Pancreas (tissue), 10 donors: ENCODE results near the gene ST7. TPM values are rescaled to one million over a fixed set of nuclear protein-coding genes. Genes with fewer than 3 reads are reported as not detected.
A peak's percentile ranks its signal among the peaks of the same experiment; 100 is the strongest.

Experiments
- ATAC-seq, 4 donors: fragments of 200-7000 bp; cut with Tn5 transposase; one replicate each; pipeline versions ENCODE4 v1.8.0 to v1.9.1; 2020; ENCODE audit warnings: mild to moderate bottlenecking in 4 of 4, moderate library complexity in 4 of 4
- DNase-seq, 6 donors: peaks; one replicate each; pipeline ENCODE4 v3.0.0-alpha.2; 2020
- FAIRE-seq: peaks from 2 replicates; lab custom pipeline; 2012; peaks lifted over from hg19 to GRCh38; lab: Jason Lieb, UNC
- H3K27ac ChIP-seq, 4 donors: fragments of 200-600 bp; sonication (generic); 1 replicate in 3 of 4; 2 replicates in 1 of 4; pipeline versions ENCODE4 v1.5.0 to v1.8.0; 2020
- H3K27me3 ChIP-seq, 4 donors: fragments of 200-600 bp; one replicate each; pipeline ENCODE4 v1.8.0; 2021
- H3K36me3 ChIP-seq, 3 donors: fragments of 200-600 bp; sonication (generic) in 1 of 3; one replicate each; pipeline versions ENCODE4 v1.5.0 to v1.8.0; 2020 to 2021
- H3K4me1 ChIP-seq, 3 donors: fragments of 200-600 bp; one replicate each; pipeline ENCODE4 v1.8.0; 2021
- H3K4me3 ChIP-seq, 4 donors: fragments of 200-600 bp; sonication (generic) in 2 of 4; one replicate each; pipeline versions ENCODE4 v1.5.0 to v1.8.0; 2020 to 2021
- H3K9me3 ChIP-seq, 4 donors: fragments of 200-600 bp; one replicate each; pipeline ENCODE4 v1.8.0; 2021
- WGBS, 2 donors: extraction: QIAGEN DNeasy Blood & Tissue Kit; methylation state at CpG; one replicate each; pipeline ENCODE4 v1.1.7; 2013; 5-methylcytosine and 5-hydroxymethylcytosine counted together
- intact Hi-C, 3 donors: fragments of 100-400 bp; cut with DNase I; formaldehyde crosslinking; loops; one replicate each; pipeline versions ENCODE4 v1.11.1 to v1.14.2; 2022
- polyA plus RNA-seq, 2 donors: library from polyadenylated mRNA; stranded (reverse); fragments of 200-250 nt; gene quantifications; one replicate each; pipeline ENCODE4 v1.2.3, GENCODE V29; 2013
- total RNA-seq, 6 donors: library from RNA; stranded (reverse); fragmentation: NEBNext Ultra II Directional in 4 of 6; extraction: Animal tissue kit (Norgen Biotek cat#: 25700) in 4 of 6; gene quantifications; one replicate each; pipeline versions ENCODE4 v1.2.1 to v1.2.4, GENCODE V29; 2021 to 2023
- TF ChIP-seq, protein P1 (sequence below), 4 donors: fragments of 200-600 bp; sonication (generic) in 3 of 4; IDR thresholded peaks; one replicate each; pipeline versions ENCODE4 v1.5.0 to v1.8.0; 2021; ENCODE audit warnings: antibody characterized with exemption in 4 of 4
- donor health status: healthy with polysubstance abuse.
- donor health status: DM: no; HTN: no; CAD: no; lungs with moderate emphysema.
- donor health status: DM: no; HTN: no; CAD: no.
- donor health status: control.
- donor health status: control.
- donor health status: Bipolar disorder and iron deficiency.
- donor health status: DM: yes; HTN: yes; CAD: no.
- donor health status: DM: no; HTN: no; CAD: no.
- donor health status: DM: no; HTN: no; CAD: no.
- donor health status: DM: yes; HTN: yes; CAD: no.

The ST7 gene
- total and polyA plus RNA-seq, 8 donors, result 8.2 to 20.2 (median 17.1) TPM

DNA sequence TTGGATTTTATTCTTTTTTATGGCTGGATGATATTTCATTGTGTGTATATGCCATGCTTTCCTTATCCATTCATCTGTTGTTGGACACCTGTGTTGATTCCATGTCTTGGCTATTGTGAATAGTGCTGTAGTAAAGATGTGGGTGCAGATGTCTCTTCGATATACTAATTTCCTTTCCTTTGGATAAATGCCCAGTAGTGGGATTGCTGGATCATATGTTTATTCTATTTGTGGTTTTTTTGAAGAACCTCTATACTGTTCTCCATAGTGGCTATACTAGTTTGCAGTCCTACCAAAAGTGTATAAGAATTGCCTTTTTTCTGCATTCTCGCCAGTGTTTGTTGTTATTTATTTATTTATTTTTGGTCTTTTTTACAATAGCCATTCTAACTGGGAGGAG is 209.8 kb downstream of the ST7 start:
- no peaks in the 10 kb centered on the region for H3K27me3 ChIP-seq
- DNase-seq, result no peak
- H3K9me3 ChIP-seq, result no peaks in the 10 kb centered on the region
- H3K4me3 ChIP-seq, result no peak overlapping the region
- intact Hi-C loops, result no loop called here
- H3K27ac ChIP-seq, result no peak overlapping the region
- no peak for ATAC-seq
- 94 to 99% methylated on average over 2 of the region's 2 CpGs for WGBS, 2 donors
- peaks cover 0 to 13% (median 4%) of the 10 kb centered on the region in 3 donors for H3K4me1 ChIP-seq
- no peaks in the 10 kb centered on the region for H3K36me3 ChIP-seq
- FAIRE-seq, result no peak
- TF ChIP-seq, protein P1, sequence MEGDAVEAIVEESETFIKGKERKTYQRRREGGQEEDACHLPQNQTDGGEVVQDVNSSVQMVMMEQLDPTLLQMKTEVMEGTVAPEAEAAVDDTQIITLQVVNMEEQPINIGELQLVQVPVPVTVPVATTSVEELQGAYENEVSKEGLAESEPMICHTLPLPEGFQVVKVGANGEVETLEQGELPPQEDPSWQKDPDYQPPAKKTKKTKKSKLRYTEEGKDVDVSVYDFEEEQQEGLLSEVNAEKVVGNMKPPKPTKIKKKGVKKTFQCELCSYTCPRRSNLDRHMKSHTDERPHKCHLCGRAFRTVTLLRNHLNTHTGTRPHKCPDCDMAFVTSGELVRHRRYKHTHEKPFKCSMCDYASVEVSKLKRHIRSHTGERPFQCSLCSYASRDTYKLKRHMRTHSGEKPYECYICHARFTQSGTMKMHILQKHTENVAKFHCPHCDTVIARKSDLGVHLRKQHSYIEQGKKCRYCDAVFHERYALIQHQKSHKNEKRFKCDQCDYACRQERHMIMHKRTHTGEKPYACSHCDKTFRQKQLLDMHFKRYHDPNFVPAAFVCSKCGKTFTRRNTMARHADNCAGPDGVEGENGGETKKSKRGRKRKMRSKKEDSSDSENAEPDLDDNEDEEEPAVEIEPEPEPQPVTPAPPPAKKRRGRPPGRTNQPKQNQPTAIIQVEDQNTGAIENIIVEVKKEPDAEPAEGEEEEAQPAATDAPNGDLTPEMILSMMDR (IDR thresholded peaks at IDR 0.05), result no peak

DNA sequence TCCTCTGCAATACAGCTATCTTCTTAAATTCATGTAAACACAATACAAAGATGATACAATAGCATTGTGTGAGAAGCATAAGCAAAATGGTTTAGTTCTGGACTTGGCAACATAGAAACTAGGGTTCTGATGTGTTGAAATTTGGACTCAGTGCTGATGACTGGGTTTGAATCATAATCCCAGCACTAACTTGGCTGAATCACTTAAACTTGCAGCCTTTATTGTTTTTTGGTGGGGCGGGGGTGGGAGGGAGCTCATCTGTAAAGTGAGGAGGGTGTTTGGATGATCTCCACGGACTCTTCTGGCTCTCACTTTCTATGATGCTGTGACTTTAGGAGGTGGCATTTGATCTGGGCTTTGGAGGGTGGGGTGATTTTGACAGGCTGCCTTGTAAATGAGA is 211.3 kb downstream of the ST7 start:
- Histone ChIP-seq H3K36me3 (no peaks in the 10 kb centered on the region), H3K27ac (no peak overlapping the region), H3K9me3 (no peaks in the 10 kb centered on the region), H3K27me3 (no peaks in the 10 kb centered on the region), H3K4me3 (no peak overlapping the region), H3K4me1 (peaks cover 0 to 5% (median 4%) of the 10 kb centered on the region in 3 donors)
- FAIRE-seq (no peak), DNase-seq (no peak), ATAC-seq (no peak)
- TF ChIP-seq, protein P1 (IDR thresholded peaks at IDR 0.05), result no peak
- intact Hi-C loops, result no loop called here
- WGBS, 2 donors, result 96 to 97% methylated on average over 2 of the region's 2 CpGs

DNA sequence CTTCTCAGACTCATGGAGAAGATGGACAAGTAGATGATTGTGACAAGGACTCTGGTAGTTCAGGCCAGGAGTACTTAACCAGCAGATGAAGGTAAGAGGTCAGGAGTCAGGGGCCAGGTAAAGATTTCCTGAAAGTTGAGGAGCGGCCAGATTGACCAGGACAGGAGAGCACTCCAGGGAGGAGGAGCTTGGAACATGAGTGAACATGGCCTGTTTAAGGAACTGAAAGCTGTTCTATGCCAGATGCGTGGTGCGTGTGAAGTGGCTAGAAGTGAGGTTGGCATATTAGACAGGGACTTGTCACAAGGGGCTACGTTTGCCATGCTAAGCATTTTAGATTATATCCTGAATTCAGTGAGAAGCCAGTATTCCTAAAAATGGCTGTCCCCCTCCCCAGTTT is 212.4 kb downstream of the ST7 start:
- WGBS, 2 donors, result 94 to 96% methylated on average over 4 of the region's 4 CpGs
- ATAC-seq, result peak in 1 of 4 donors; percentile 50
- DNase-seq, result no peak

DNA sequence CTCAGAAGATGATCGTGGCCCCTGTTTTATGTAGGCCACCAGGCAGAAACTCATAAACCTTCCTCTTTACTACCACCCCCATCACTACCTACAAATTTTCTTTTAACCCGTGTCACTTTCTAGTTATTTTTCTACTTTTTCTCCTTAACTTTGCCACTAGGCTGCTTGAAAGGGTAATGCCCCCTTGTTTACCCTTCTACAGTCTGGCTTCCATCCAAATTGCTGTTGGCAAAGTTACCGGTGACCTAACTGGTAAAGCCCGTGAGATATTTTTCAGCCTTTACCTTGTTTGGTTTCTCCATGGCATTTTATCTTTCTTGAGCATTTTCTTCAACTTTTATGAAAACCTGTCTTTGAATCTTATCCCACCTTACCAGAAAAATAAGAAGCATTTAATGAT is 216.6 kb downstream of the ST7 start:
- intact Hi-C loops, result no loop called here
- Histone ChIP-seq H3K4me3 (no peak overlapping the region), H3K4me1 (peaks cover 0 to 8% (median 0%) of the 10 kb centered on the region in 3 donors), H3K36me3 (no peaks in the 10 kb centered on the region), H3K27ac (peak overlapping the region in 2 of 4 donors; percentile 33 to 39), H3K27me3 (no peaks in the 10 kb centered on the region), H3K9me3 (no peaks in the 10 kb centered on the region)
- DNase-seq (peak in 4 of 6 donors; percentile 46 to 61 (median 58)), FAIRE-seq (no peak), ATAC-seq (peak; percentile 72 to 84 (median 80))
- 34 to 35% methylated on average over 4 of the region's 4 CpGs for WGBS, 2 donors
- TF ChIP-seq, protein P1 (IDR thresholded peaks at IDR 0.05), result no peak

More for the DNA sequence above, 212.4 kb downstream of the ST7 start:
- Histone ChIP-seq H3K4me3 (no peak overlapping the region), H3K4me1 (peaks cover 0 to 13% (median 4%) of the 10 kb centered on the region in 3 donors), H3K36me3 (no peaks in the 10 kb centered on the region), H3K27me3 (no peaks in the 10 kb centered on the region), H3K9me3 (no peaks in the 10 kb centered on the region), H3K27ac (no peak overlapping the region)
- intact Hi-C loops, result no loop called here
- FAIRE-seq, result no peak
- TF ChIP-seq, protein P1 (IDR thresholded peaks at IDR 0.05), result no peak

DNA sequence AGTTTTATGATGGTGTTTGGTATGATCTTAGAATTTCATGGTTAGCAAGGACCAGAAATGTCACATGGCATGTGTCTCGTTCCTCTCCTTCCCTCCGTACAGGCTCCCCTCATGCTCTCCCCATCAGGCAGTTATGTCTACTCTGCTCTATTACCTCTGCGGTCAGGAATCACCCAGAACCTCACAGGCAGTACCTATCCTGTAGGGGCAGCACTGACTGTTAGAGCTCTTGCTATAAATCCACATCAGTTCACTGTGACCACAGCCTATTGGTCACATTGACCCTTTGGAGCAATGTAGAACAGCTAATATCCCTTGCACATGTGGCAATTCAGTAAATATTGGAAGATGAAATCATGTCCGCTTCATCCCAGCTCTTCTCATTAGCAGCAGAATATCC is 217.8 kb downstream of the ST7 start:
- Histone ChIP-seq H3K27me3 (no peaks in the 10 kb centered on the region), H3K4me1 (peaks cover 0 to 8% (median 0%) of the 10 kb centered on the region in 3 donors), H3K4me3 (no peak overlapping the region), H3K27ac (no peak overlapping the region), H3K9me3 (no peaks in the 10 kb centered on the region), H3K36me3 (no peaks in the 10 kb centered on the region)
- 94 to 96% methylated on average over 4 of the region's 4 CpGs for WGBS, 2 donors
- TF ChIP-seq, protein P1 (IDR thresholded peaks at IDR 0.05), result no peak
- DNase-seq, result no peak
- no peak for FAIRE-seq
- peak in 1 of 4 donors; percentile 14 for ATAC-seq
- intact Hi-C loops, result no loop called here
